Peyer's patch (tissue), 4 donors: ENCODE results near the gene RASGRP3. TPM values are rescaled to one million over a fixed set of nuclear protein-coding genes. Genes with fewer than 3 reads are reported as not detected.

Source experiments
- DNase-seq, 3 donors: peaks; one replicate each; pipeline ENCODE4 v3.0.0-alpha.2; 2017 to 2019
- H3K27ac ChIP-seq, 4 donors: fragments of 200-600 bp; sonication (generic); one replicate each; pipeline ENCODE4 v1.5.1; 2016 to 2019
- H3K27me3 ChIP-seq, 2 donors: fragments of 200-600 bp; sonication (generic); one replicate each; pipeline ENCODE4 v1.5.1; 2019
- H3K36me3 ChIP-seq, 3 donors: fragments of 200-600 bp; sonication (generic); one replicate each; pipeline ENCODE4 v1.5.1; 2016 to 2019
- H3K4me1 ChIP-seq, 4 donors: fragments of 200-600 bp; sonication (generic); one replicate each; pipeline ENCODE4 v1.5.1; 2016 to 2019
- H3K4me3 ChIP-seq, 4 donors: fragments of 200-600 bp; sonication (generic); 1 replicate in 3 of 4; 2 replicates in 1 of 4; pipeline ENCODE4 v1.5.1; 2016 to 2019; ENCODE audit warnings: mild to moderate bottlenecking in 1 of 4
- H3K9me3 ChIP-seq, 4 donors: fragments of 200-600 bp; sonication (generic); one replicate each; pipeline ENCODE4 v1.5.1; 2016 to 2019; ENCODE audit warnings: mild to moderate bottlenecking in 1 of 4
- CTCF ChIP-seq, 6 experiments: fragments of 450-650 bp in 4 of 6; fragments of 200-600 bp in 2 of 6; sonication (generic) in 1 of 6; IDR thresholded peaks; one replicate each; pipeline ENCODE4 v1.5.1; 2017 to 2019; ENCODE audit warnings: antibody characterized with exemption in 6 of 6, mild to moderate bottlenecking in 3 of 6, moderate library complexity in 1 of 6
- POLR2A ChIP-seq, 2 donors: fragments of 450-650 bp; IDR thresholded peaks; one replicate each; pipeline ENCODE4 v1.5.1; 2017; ENCODE audit warnings: antibody characterized with exemption in 2 of 2, mild to moderate bottlenecking in 2 of 2, moderate library complexity in 2 of 2
- total RNA-seq, 4 donors: library from RNA; depleted of rRNA; stranded (reverse); fragments of >200 nt; gene quantifications; one replicate each; pipeline ENCODE4 v1.1.0, GENCODE V29; 2016

RASGRP3 gene
- total RNA-seq = 10 to 100 TPM in 3 of 4 donors, 1 to 10 TPM in 1; 1.9 to 66.8 (median 12.3) TPM

DNA sequence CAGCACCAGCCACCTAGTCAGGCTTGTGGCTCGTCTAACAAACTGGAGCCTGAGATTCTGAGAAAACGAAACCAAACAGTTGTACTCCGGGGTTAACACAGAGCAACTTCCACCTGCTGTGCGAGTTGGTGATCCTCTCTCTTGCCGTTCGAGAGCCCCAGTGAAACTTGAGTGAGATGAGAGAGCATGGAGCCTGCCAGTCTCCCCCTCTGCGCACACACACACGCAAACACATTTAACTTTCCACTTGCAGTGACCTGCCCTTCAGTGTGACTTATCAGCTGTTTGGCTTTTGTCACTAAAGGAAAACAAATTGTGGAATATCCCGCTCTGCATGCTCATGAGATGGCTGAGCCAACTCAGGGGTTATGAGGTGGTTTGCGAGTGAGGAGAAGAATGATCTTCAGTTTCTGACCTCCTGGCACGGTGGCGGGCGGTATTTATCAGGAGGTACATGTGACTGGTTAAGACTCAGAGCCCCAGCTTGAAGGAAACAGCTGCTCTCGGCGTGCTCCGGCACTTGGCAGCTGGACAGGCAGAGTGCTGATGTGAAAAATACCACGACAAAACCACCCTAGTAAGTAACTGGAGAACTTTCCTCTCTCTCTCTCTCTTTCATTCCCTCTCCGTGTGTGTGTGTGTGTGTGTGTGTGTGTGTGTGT is at the start of gene RASGRP3:
Gene RASGRP3 (plus strand): TSS at position 519 of the 662 bp plus-strand sequence. CDS start 38,488 bp downstream, outside the sequence.
- H3K36me3 ChIP-seq = no peaks in the 10 kb centered on the region
- TF ChIP-seq CTCF (IDR thresholded peaks at IDR 0.05) = no peak
- TF ChIP-seq POLR2A (IDR thresholded peaks at IDR 0.05) = no peak
- no peaks in the 10 kb centered on the region for H3K27me3 ChIP-seq
- H3K27ac ChIP-seq = peak within 1 kb of the TSS; percentile 81 to 87 (median 82)
- no peaks in the 10 kb centered on the region for H3K9me3 ChIP-seq
- H3K4me1 ChIP-seq = peaks cover 0 to 10% (median 3%) of the 10 kb centered on the region in 4 donors
- DNase-seq = peak; percentile 70 to 92 (median 88)
- peak within 1 kb of the TSS; percentile 41 to 61 (median 54) for H3K4me3 ChIP-seq

DNA sequence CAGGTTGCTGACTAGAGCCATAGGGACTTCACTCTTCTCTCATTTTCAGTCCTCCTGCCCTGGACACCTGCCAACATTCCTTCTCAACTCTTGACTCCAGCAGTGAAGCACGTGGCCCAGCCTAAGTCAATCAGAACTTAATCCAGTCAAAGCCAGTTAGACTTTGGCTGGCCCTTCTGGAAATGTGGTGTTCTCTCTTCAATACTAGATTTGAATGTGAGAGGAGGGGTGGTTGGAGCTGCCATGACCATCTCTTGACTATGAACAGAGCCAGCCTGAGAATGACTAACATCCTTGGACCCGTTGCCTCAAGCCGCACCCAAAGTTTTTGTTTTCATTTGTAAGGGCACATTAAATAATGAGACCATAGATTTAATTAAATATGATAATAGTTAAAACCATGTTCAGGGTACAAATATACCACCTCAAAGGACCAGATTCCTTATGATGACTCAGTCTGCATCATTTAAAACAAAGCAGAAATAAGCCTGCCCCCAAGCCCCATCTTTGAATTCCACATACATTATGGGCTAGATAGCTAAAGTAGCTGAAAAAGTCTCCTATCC is 49.7 kb upstream of the RASGRP3 start:
- no peaks in the 10 kb centered on the region for H3K9me3 ChIP-seq
- no peaks in the 10 kb centered on the region for H3K36me3 ChIP-seq
- no peak overlapping the region for H3K4me3 ChIP-seq
- no peak overlapping the region for H3K27ac ChIP-seq
- no peak for DNase-seq
- TF ChIP-seq POLR2A (IDR thresholded peaks at IDR 0.05) = no peak
- no peak for TF ChIP-seq CTCF (IDR thresholded peaks at IDR 0.05)
- H3K4me1 ChIP-seq = no peaks in the 10 kb centered on the region
- H3K27me3 ChIP-seq = no peaks in the 10 kb centered on the region

DNA sequence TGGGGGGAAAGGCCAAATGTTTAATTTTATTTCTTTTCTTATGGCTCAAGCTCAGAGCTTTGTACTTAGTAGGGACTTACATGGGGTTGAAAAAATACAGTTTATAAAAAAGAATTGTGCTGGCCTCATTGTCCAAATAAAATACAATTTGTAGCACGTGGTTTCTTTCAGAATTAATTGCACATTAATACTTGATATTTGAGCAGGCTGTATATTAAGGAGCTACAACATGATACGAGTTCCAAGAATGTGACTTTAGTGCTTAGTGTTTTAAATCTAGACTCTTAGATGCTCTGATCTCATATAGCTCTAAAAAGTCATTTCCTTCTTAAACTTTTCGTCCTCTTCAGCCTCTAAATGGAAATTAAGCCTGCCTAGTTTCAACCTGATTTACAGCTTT is 46.4 kb upstream of the RASGRP3 start:
- no peaks in the 10 kb centered on the region for H3K27me3 ChIP-seq
- H3K27ac ChIP-seq = no peak overlapping the region
- H3K4me1 ChIP-seq = no peaks in the 10 kb centered on the region
- no peak overlapping the region for H3K4me3 ChIP-seq
- H3K9me3 ChIP-seq = no peaks in the 10 kb centered on the region
- DNase-seq = no peak
- no peaks in the 10 kb centered on the region for H3K36me3 ChIP-seq
- no peak for TF ChIP-seq CTCF (IDR thresholded peaks at IDR 0.05)
- no peak for TF ChIP-seq POLR2A (IDR thresholded peaks at IDR 0.05)

- DNase-seq = no peak
- H3K27ac ChIP-seq = no peak overlapping the region
- H3K9me3 ChIP-seq = no peaks in the 10 kb centered on the region
- no peaks in the 10 kb centered on the region for H3K4me1 ChIP-seq
- no peak overlapping the region for H3K4me3 ChIP-seq
- TF ChIP-seq POLR2A (IDR thresholded peaks at IDR 0.05) (no peak), CTCF (IDR thresholded peaks at IDR 0.05) (no peak)
- H3K36me3 ChIP-seq = no peaks in the 10 kb centered on the region
- no peaks in the 10 kb centered on the region for H3K27me3 ChIP-seq
Measured at GRCh38 chr2:33430856-33431255, 45.6 kb upstream of the RASGRP3 start.

- Histone ChIP-seq H3K36me3 (no peaks in the 10 kb centered on the region), H3K27me3 (no peaks in the 10 kb centered on the region), H3K27ac (no peak overlapping the region), H3K9me3 (no peaks in the 10 kb centered on the region), H3K4me3 (no peak overlapping the region), H3K4me1 (no peaks in the 10 kb centered on the region)
- no peak for DNase-seq
- TF ChIP-seq CTCF (IDR thresholded peaks at IDR 0.05) (no peak), POLR2A (IDR thresholded peaks at IDR 0.05) (no peak)
Measured at GRCh38 chr2:33432871-33433270, 43.6 kb upstream of the RASGRP3 start.
